ENCODE data around the gene TNFAIP2. TPM values are rescaled to one million over a fixed set of nuclear protein-coding genes. Genes with fewer than 3 reads are reported as not detected.

Gene TNFAIP2
- total RNA-seq, 2 experiments from 2014 or later: 0.20 to 0.50 TPM

DNA sequence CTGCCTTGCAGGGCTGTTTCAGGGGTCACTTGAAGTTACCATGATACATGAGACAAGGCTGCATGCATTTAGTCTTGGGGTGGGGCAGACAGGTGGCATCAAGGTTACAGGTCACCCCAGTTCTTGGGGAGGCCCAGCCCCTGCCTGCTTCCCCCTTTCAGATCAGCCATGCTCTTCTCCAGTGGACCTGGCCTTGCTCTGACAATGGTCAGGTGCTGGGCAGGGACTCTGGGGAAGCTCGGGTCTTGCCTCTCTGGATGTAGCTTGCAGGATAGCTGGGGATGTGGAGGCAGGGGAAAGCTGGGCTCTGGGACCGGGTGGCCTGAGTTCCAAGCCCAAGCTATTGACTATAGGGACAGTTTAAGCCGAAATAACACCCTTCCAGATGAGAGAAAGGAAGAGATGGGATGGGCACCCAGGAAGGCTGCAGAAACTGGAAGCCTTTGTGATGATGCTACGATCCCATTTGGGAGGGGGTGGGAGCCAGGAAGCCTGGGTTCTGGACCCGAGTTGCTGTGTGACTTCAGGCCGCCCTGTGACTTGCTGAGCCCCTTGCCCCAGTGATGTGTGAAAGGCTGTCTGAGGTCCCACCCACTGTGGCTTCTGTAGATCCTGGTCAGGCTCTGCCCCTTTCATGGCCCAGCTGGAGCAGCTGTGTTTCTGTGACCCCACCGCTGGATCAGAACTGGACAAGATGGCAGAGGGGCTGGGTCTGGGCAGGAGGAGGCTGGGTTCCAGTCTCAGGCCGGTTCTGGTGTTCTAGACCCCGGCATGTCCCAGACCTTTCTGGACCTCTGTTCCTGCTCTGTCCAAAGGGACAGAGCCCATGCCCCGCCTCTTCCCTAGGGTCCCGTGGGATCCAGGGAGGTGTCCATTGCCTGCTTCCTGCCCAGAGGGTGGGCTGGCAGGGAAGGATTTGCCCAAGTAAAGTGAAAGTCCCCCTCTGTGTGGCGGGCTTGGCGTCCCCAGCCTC, 2.1 kb downstream of the TNFAIP2 start:
- peaks cover 21% of the 10 kb centered on the region for H3K27me3 Mint-ChIP-seq
- no peak for DNase-seq
- no peaks in the 10 kb centered on the region for H3K36me3 Mint-ChIP-seq (ENCODE audit: low read depth)
- H3K4me1 Mint-ChIP-seq: peaks cover 2% of the 10 kb centered on the region
- H3K27ac Mint-ChIP-seq: no peak overlapping the region
- ChIA-PET POLR2A (no interaction called here), CTCF (no interaction called here)
- no peak overlapping the region for H3K4me3 Mint-ChIP-seq
- no peaks in the 10 kb centered on the region for H3K9me3 Mint-ChIP-seq

DNA sequence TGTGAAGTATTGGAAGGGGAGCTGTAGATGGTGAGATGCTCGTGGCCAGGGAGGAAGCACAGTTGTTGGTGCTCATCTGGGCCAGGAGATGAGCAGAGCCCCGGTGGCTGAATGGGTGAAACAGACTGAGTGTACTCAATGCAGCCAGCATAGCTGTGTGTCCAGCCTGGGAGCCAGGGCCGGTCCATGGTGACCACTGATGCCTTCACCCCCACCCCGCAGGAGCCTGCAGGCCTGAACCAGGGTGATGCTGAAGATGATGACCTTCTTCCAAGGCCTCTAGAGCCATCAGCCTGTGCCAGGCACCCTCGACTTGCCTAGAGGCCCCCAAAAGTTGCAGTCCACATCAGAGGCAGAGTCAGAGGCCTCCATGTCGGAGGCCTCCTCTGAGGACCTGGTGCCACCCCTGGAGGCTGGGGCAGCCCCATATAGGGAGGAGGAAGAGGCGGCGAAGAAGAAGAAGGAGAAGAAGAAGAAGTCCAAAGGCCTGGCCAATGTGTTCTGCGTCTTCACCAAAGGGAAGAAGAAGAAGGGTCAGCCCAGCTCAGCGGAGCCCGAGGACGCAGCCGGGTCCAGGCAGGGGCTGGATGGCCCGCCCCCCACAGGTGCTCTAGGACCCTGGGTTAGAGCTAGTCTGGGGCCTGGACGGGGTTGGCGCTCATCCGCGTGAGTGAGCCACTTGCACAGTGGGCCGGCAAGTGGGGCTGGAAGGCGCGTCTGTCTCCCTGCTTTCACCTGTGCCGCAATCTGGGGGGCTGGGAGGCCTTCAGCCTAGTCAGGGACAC, 3.0 kb downstream of the TNFAIP2 start:
- H3K9me3 Mint-ChIP-seq: no peaks in the 10 kb centered on the region
- POLR2A ChIA-PET: no interaction called here

DNA sequence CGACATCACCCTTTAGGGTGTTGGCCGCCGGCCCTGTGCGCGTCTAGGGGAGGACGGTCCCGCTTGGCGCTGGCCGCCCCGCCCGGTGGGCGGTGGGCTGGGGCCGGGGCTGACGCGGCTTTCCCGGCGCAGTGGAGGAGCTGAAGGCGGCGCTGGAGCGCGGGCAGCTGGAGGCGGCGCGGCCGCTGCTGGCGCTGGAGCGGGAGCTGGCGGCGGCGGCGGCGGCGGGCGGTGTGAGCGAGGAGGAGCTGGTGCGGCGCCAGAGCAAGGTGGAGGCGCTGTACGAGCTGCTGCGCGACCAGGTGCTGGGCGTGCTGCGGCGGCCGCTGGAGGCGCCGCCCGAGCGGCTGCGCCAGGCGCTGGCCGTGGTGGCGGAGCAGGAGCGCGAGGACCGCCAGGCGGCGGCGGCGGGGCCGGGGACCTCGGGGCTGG, 3.6 kb downstream of the TNFAIP2 start:
- no peak overlapping the region for H3K4me3 Mint-ChIP-seq
- POLR2A ChIA-PET: no interaction called here
- CTCF ChIA-PET: no interaction called here

More for the DNA sequence above, 3.0 kb downstream of the TNFAIP2 start:
- CTCF ChIA-PET: no interaction called here
- Mint-ChIP-seq H3K4me3 (no peak overlapping the region), H3K27me3 (peaks cover 15% of the 10 kb centered on the region), H3K4me1 (peaks cover 2% of the 10 kb centered on the region), H3K27ac (no peak overlapping the region), H3K36me3 (ENCODE audit: low read depth) (no peaks in the 10 kb centered on the region)
- DNase-seq: no peak

DNA sequence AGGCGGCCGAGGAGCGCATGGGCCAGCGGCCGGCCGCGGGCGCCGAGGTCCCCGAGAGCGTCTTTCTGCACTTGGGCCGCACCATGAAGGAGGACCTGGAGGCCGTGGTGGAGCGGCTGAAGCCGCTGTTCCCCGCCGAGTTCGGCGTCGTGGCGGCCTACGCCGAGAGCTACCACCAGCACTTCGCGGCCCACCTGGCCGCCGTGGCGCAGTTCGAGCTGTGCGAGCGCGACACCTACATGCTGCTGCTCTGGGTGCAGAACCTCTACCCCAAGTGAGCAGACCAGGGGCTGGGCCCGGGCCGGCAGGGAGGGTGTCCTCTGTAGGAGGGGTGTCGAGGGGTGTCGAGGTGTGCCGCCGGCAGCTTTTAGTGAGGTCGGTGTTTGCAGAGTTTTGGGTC, 4.1 kb downstream of the TNFAIP2 start:
- POLR2A ChIA-PET: no interaction called here
- no peaks in the 10 kb centered on the region for H3K9me3 Mint-ChIP-seq
- no peak for DNase-seq
- H3K4me1 Mint-ChIP-seq: peaks cover 2% of the 10 kb centered on the region
- H3K27me3 Mint-ChIP-seq: peaks cover 7% of the 10 kb centered on the region
- H3K36me3 Mint-ChIP-seq (ENCODE audit: low read depth): no peaks in the 10 kb centered on the region
- H3K27ac Mint-ChIP-seq: no peak overlapping the region
- CTCF ChIA-PET: no interaction called here
- H3K4me3 Mint-ChIP-seq: no peak overlapping the region

More for the DNA sequence above, 3.6 kb downstream of the TNFAIP2 start:
- Mint-ChIP-seq H3K4me1 (peaks cover 2% of the 10 kb centered on the region), H3K36me3 (ENCODE audit: low read depth) (no peaks in the 10 kb centered on the region), H3K27ac (no peak overlapping the region), H3K27me3 (peaks cover 11% of the 10 kb centered on the region), H3K9me3 (no peaks in the 10 kb centered on the region)
- no peak for DNase-seq

DNA sequence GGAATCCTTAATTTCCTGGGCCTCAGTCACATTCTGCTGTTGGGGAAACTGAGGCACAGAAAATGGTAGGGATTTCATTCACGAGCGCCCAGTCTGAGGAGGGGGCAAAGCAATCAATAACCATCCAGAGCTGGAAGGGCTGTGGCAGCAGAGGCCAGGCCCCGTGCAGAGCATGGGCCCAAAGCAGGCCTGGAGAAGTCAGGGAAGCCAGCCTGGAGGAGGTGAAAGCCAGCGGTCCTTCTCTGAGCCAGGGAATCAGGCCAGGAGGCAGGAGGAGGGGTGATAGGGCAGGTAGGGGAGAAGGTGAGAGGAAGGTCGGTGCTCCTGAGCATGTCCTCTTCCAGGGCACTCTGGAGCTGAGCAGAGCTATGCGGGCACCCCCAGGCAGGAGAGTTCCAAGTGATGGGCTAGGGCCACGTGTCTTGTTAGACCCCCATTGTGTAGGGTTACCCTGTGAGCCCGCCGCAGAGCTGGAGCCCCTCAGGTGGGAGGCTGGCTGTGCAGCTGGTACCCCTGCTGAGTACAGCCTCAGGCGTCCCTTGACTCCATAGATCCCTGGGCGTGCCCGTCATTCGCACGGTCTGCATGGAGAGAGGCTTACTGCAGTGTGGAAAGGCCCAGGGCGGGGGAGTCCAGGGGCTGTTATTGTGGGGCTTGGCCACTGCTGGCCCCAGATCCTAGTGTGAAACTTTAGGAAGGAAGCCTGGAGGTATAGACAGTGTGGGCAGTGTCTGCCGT, 4.8 kb downstream of the TNFAIP2 start:
- H3K36me3 Mint-ChIP-seq (ENCODE audit: low read depth): no peaks in the 10 kb centered on the region
- ChIA-PET CTCF (no interaction called here), POLR2A (no interaction called here)
- DNase-seq: no peak
- peaks cover 6% of the 10 kb centered on the region for H3K27me3 Mint-ChIP-seq
- H3K4me3 Mint-ChIP-seq: no peak overlapping the region
- H3K27ac Mint-ChIP-seq: no peak overlapping the region
- H3K9me3 Mint-ChIP-seq: no peaks in the 10 kb centered on the region
- H3K4me1 Mint-ChIP-seq: peaks cover 2% of the 10 kb centered on the region

DNA sequence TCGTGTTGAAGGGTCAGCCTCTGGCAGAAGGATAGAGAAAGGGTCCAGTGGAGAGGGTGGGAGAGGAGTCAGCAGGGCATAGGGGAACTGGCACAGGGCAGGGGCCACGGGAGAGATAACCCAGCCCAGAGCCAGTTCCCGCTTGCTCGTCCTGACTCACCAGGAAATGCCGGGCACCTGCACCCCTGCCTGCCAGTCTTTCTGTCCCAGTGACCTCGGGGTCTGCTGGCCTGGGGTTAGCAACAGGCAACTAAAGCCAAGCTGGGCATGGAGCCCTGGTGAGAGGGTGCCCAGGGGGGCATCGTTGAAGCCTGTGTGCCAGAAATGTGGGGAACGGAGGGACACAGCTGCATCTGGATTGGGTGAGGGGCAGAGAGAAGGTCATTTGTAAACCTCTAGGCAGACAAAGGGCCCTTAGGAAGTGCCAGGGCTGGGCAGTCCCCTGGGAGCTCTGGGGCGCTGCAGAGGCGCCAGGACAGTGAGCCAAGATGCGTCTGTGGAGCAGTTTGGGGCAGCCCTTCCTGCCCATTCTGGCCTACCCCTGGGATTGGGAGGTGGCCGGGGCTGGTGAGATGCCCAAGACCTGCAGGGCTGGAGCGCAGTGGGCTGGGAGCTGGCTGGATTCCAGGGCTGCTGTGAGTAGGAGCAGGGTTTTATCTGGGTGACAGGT, 5.5 kb downstream of the TNFAIP2 start:
- Mint-ChIP-seq H3K27ac (no peak overlapping the region), H3K36me3 (ENCODE audit: low read depth) (no peaks in the 10 kb centered on the region), H3K9me3 (no peaks in the 10 kb centered on the region), H3K27me3 (peaks cover 6% of the 10 kb centered on the region), H3K4me1 (peaks cover 2% of the 10 kb centered on the region), H3K4me3 (no peak overlapping the region)
- no peak for DNase-seq
- CTCF ChIA-PET: no interaction called here
- POLR2A ChIA-PET: no interaction called here

DNA sequence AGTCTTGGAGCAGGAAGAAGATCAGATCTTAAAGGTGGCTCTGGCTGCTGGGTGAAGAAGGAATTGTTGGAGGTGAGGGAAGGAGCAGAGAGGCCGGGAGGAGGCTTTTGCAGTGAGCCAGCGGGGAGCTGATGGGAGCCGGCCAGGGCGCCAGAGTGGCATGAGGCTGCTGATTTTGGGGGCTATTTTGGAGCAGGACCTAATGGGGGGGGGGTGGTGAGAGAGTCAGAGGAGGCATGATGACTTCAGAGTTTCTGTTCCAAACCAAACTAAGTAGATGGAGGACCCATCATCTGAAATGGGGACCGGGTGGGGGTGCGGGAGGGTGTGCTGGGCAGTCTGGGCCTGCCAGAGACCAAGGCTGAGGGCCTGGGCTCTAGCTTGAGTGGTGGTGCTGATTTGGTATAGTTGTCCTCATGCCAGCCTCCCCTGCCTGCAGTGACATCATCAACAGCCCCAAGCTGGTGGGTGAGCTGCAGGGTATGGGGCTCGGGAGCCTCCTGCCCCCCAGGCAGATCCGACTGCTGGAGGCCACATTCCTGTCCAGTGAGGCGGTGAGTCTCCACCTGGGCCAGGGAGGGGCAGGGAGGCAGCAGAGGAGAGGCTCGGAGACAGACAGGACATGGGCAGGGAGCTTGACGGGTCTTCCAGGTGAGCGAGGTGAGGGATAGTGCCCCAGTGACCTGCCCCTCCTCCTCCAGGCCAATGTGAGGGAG, 6.2 kb downstream of the TNFAIP2 start:
- H3K9me3 Mint-ChIP-seq: no peaks in the 10 kb centered on the region
- H3K36me3 Mint-ChIP-seq (ENCODE audit: low read depth): no peaks in the 10 kb centered on the region
- DNase-seq: no peak
- H3K4me1 Mint-ChIP-seq: no peaks in the 10 kb centered on the region
- ChIA-PET POLR2A (no interaction called here), CTCF (interaction anchor here (1.1 kb wide), 1 partner anchor 24 kb away, joined by 3 read pairs; no protein-coding TSS in a partner anchor)
- H3K4me3 Mint-ChIP-seq: no peak overlapping the region
- no peak overlapping the region for H3K27ac Mint-ChIP-seq
- H3K27me3 Mint-ChIP-seq: no peaks in the 10 kb centered on the region

DNA sequence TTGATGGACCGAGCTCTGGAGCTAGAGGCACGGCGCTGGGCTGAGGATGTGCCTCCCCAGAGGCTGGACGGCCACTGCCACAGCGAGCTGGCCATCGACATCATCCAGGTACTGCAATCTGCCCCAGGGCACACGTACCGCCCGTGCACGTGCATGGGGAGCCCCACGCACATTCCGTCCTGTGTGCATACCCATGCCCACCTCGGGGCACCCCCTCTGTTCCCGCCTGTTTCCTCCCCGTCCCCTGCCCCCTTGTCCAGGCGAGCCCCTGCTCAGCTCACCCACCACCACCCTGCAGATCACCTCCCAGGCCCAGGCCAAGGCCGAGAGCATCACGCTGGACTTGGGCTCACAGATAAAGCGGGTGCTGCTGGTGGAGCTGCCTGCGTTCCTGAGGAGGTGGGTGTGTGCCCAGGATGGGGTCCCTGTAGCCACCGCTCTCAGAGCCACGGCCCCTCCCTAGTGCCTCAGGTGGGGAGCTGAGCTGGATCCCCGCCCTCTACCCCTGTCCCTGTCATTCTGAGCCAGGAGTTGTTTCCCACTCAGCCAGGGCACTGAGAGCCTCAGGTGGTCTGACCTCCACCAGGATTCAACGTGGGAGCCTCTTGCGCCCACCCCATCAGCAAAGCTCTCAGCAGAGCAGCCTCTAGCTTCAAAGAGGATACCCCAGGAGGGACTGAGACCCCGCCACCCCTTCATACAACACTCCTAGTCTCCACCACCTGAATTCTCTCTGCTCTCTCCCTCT, 6.9 kb downstream of the TNFAIP2 start:
- POLR2A ChIA-PET: no interaction called here
- DNase-seq: no peak
- no peaks in the 10 kb centered on the region for H3K4me1 Mint-ChIP-seq
- no peak overlapping the region for H3K27ac Mint-ChIP-seq
- no peaks in the 10 kb centered on the region for H3K27me3 Mint-ChIP-seq
- CTCF ChIA-PET: interaction anchor here (1.1 kb wide), 1 partner anchor 25 kb away, joined by 3 read pairs; no protein-coding TSS in a partner anchor
- no peak overlapping the region for H3K4me3 Mint-ChIP-seq
- H3K36me3 Mint-ChIP-seq (ENCODE audit: low read depth): no peaks in the 10 kb centered on the region
- H3K9me3 Mint-ChIP-seq: no peaks in the 10 kb centered on the region

DNA sequence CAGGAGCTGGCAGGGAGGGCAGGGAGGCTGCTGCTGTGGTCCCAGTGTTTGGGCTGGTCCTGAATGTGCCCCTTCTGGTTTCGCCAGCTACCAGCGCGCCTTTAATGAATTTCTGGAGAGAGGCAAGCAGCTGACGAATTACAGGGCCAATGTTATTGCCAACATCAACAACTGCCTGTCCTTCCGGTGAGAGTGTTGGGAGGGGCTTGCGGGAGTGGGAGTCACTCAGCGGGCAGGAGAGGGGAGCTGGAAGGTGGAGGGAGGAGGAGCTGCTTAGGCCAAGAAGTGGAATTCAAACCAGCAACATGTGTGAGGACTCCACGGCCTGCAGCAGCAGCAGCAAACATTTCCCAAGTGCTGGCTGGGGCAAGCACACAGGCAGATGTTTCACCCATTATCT, 7.7 kb downstream of the TNFAIP2 start:
- no peaks in the 10 kb centered on the region for H3K4me1 Mint-ChIP-seq
- no peaks in the 10 kb centered on the region for H3K27me3 Mint-ChIP-seq
- POLR2A ChIA-PET: no interaction called here
- no peaks in the 10 kb centered on the region for H3K9me3 Mint-ChIP-seq
- H3K27ac Mint-ChIP-seq: no peak overlapping the region
- DNase-seq: no peak
- H3K4me3 Mint-ChIP-seq: no peak overlapping the region
- CTCF ChIA-PET: no interaction called here
- no peaks in the 10 kb centered on the region for H3K36me3 Mint-ChIP-seq (ENCODE audit: low read depth)

DNA sequence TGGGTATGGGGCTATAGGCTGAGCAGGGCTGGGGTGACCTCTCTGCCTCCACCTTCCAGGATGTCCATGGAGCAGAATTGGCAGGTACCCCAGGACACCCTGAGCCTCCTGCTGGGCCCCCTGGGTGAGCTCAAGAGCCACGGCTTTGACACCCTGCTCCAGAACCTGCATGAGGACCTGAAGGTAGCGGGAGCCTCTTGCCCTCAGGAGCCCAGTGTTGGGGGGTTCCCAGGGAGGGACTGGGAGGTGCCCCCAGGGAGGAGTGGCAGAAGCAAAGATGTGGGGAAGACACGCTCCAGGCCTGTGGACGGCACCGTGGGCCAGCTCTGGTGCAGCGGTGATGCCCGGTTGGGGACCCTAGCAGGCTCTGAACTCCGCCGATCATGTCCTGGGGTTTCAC, 8.3 kb downstream of the TNFAIP2 start:
- Mint-ChIP-seq H3K4me3 (no peak overlapping the region), H3K36me3 (ENCODE audit: low read depth) (no peaks in the 10 kb centered on the region), H3K4me1 (no peaks in the 10 kb centered on the region), H3K9me3 (no peaks in the 10 kb centered on the region), H3K27me3 (no peaks in the 10 kb centered on the region), H3K27ac (no peak overlapping the region)
- no peak for DNase-seq
- ChIA-PET CTCF (no interaction called here), POLR2A (no interaction called here)

DNA sequence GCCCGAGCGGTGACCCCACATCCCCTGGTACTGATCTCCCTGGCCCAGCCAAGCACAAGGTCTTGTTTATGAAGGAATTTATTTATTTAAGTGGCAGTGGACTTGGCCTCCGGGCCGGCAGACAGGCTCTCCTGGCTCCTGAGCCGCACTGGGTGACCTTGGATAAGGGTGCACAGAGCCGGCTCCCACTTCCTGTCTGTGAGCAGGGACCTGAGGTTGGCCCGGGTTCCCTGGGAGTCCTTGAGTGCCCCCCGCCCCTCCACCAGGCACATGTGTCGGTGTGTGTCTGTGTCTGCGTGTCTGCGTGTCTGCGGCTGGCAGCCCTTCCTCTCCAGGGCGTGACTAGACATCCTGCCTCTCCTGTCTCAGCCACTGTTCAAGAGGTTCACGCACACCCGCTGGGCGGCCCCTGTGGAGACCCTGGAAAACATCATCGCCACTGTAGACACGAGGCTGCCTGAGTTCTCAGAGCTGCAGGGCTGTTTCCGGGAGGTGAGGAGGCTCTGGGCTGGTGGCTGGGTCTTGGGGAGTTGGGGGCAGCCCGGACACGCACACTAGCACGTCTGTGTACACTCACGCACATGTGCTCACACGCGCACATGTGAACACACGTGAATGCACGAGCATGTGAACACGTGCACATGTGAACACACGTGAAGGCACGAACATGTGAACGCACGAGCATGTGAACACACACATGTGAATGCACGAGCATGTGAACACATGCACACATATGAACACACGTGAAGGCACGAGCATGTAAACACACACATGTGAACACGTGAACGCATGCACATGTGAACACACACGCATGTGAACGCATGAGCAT, 9.3 kb downstream of the TNFAIP2 start:
- Mint-ChIP-seq H3K4me3 (no peak overlapping the region), H3K27ac (no peak overlapping the region), H3K36me3 (ENCODE audit: low read depth) (no peaks in the 10 kb centered on the region), H3K9me3 (no peaks in the 10 kb centered on the region), H3K4me1 (no peaks in the 10 kb centered on the region), H3K27me3 (no peaks in the 10 kb centered on the region)
- CTCF ChIA-PET: no interaction called here
- DNase-seq: no peak
- POLR2A ChIA-PET: no interaction called here
